NB4 (cell line): Measurements from ENCODE around the gene MGRN1.

ENCODE experiments used
- DNase-seq: peaks from one replicate; pipeline ENCODE4 v3.0.0; 2010; ENCODE audit warnings: low read depth
- H3K4me3 ChIP-seq: one replicate; pipeline ENCODE4 v1.5.1; 2011; ENCODE audit warnings: mild to moderate bottlenecking, low read depth, low read length, moderate library complexity
- MYC ChIP-seq: IDR thresholded peaks from 2 replicates; pipeline ENCODE4 v1.6.1; 2011; ENCODE audit warnings: low read depth, low read length
- POLR2A ChIP-seq: IDR thresholded peaks from 2 replicates; pipeline ENCODE4 v1.6.1; 2011; ENCODE audit warnings: mild to moderate bottlenecking; ENCODE audit not compliant: insufficient read length; ENCODE audit errors: extremely low read depth
- TF ChIP-seq, protein P1 (sequence below): IDR thresholded peaks from one replicate; pipeline ENCODE4 v1.5.1; 2012; ENCODE audit warnings: low read depth, low read length
- TF ChIP-seq, protein P2 (sequence below): IDR thresholded peaks from 2 replicates; pipeline ENCODE4 v1.6.1; 2011; ENCODE audit warnings: low read depth, low read length

MGRN1 gene

DNA sequence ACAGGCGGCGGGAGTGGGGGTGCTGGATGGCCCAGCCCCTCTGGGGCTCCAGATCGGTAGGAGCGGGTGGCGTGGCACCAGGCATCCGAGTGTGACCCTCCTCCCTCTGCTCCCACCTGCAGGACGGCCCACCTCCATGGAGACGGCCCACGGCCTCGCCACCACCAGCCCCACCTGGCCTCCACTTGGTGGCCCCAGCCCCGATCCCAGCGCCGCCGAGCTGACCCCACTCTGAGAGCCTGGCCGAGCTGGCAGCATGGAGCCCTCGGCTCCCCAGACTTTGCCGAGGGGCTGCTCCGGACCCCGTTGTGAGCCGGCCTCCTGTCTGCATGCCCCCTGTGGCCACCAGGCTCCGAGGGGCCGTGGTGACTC lies 64.0 kb downstream of the MGRN1 start:
- no peak for DNase-seq
- H3K4me3 ChIP-seq: no peak overlapping the region
- TF ChIP-seq MYC: no peak

DNA sequence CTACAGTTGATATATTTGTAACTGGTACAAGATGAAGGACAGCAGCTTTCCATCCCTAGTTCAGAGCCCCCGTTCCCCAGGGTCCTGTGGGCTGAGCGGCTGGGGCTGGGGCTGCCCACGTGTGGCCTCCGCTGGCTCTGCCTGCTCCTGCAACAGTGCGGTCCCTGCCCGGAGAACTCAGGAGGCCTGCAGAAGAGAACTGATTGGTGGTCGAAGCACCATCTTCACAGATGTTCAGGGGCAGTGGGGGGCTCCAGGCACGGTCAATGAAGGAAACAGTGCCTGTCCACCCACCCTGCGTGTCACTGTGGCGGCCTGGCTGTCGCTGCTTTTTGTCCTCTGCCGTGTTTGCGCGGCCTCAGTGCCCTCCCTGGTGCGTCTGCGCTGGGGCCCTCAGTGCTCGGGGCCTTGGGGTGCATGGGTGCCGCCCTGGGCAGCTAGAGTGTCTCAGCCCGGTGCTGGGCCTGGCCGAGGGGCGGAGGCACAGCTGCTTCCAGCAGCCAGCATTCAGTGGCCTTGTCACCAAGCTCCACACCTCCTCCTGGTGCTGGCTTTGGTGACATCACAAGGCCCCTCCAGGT lies 64.6 kb downstream of the MGRN1 start:
- H3K4me3 ChIP-seq: no peak overlapping the region
- peak; percentile 20 for DNase-seq
- TF ChIP-seq, protein P1, sequence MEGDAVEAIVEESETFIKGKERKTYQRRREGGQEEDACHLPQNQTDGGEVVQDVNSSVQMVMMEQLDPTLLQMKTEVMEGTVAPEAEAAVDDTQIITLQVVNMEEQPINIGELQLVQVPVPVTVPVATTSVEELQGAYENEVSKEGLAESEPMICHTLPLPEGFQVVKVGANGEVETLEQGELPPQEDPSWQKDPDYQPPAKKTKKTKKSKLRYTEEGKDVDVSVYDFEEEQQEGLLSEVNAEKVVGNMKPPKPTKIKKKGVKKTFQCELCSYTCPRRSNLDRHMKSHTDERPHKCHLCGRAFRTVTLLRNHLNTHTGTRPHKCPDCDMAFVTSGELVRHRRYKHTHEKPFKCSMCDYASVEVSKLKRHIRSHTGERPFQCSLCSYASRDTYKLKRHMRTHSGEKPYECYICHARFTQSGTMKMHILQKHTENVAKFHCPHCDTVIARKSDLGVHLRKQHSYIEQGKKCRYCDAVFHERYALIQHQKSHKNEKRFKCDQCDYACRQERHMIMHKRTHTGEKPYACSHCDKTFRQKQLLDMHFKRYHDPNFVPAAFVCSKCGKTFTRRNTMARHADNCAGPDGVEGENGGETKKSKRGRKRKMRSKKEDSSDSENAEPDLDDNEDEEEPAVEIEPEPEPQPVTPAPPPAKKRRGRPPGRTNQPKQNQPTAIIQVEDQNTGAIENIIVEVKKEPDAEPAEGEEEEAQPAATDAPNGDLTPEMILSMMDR: no peak
- TF ChIP-seq POLR2A: no peak
- TF ChIP-seq, protein P2, sequence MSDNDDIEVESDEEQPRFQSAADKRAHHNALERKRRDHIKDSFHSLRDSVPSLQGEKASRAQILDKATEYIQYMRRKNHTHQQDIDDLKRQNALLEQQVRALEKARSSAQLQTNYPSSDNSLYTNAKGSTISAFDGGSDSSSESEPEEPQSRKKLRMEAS: no peak
- no peak for TF ChIP-seq MYC

DNA sequence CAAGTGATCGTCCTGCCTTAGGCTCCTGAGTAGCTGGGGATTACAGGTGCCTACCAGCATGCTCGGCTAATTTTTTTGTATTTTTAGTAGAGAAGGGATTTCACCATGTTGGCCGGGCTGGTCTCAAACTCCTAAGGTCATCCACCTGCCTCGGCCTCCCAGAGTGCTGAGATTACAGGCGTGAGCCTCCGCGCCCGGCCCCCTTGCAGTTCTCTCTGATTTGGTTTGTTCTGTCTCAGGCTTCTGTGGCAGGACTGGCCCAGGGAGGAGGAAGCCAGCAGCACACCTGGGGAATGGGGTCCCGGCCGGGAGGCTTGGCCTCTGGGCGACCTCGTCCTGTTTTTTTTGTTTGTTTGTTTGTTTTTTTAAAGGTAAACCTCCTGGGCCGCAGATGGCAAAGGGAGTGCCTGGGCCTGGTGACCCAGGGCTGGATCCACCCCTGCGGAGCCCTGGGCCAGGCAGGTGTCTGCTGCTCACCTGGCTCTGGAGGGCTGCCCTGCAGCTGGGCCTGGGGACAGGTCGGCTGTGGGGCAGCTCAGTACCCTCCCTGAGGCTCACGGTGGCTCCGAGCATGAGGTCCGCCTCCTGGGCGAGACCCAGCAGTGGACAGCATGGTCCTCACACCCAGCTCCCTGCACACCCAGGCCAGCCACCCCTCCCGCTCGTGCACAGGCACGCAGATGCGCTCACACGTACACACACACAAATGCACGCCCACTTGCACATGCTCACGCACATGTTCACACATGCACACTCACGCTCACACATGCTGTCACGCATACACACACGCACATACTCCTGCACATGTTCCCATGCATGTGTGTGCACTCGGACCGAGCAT lies 65.5 kb downstream of the MGRN1 start:
- H3K4me3 ChIP-seq: no peak overlapping the region
- DNase-seq: peak; percentile 8
- no peak for TF ChIP-seq POLR2A
- no peak for TF ChIP-seq MYC
- TF ChIP-seq, protein P2: no peak
- TF ChIP-seq, protein P1: no peak

DNA sequence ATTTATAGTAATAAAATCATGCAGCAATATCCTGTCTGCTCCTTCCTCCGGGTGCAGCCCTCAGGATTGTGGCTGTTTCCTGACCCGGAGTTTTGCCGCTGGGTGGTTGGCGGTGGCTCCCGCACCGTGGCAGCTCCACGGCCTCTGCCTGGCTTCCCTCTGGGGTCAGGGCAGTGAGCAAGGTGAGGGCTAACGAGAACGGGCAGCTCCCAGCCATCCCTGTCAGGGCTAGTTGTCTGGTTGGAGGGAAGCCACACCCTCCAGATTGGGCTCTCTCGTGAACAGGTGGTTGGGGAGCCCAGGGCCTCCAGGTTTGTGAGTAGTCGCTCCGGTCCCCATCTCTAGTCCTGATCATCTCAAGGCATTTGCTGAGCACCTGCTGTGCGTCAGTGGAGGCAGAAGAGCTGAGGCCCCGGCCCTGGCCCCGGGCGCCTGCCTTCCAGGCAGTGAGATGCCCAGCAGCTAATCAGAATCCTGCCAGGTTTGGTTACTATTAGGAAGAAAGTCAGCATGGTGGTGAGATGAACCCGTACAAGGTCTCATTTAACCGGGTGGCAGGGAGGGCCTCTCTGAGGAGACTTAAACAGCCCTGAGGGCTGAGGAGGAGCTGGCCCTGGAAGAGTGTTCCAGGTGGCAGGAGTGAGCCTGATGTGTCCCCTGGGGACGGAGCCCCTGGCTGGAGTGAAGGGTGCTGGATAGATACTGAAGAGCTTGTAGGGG lies 66.5 kb downstream of the MGRN1 start:
- peak; percentile 19 for DNase-seq
- no peak overlapping the region for H3K4me3 ChIP-seq
- no peak for TF ChIP-seq POLR2A
- TF ChIP-seq, protein P1: no peak
- TF ChIP-seq, protein P2: no peak
- TF ChIP-seq MYC: no peak

DNA sequence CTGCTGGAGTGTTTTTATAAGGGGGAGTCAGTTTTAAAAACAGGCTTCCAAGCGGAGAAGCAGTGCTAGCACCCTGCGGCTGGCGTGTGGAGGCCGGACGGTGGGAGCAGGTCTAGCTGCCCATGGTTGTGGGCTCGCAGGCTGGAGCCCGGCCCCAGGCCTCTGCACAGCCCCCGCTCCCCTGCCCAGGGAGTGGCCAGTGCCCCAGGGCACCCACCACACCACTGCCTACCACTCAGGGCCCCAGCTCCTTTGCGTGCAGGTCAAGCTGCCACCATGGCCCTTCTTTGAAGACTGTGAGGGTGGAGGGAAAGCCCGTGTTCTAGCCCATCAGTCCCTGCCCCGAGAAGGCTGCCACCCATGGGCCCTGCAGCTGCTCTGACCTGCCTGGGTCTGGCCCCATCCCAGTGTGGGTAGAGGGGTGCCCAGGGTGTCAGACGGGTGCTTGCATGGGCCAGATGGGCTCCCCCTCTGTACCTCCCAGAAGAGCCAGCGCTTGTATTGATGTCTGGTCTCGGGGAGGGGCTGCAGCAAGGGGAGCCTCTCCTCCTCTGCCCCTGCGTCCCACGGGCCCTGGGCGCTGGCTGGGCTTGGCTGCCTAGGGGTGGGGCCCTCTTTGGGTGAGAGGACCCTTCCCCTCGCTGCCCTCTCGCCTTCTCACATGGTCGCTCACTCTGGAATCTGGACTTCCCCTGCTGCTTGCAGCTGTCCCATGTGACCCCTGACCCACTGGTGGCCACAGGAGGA lies 67.2 kb downstream of the MGRN1 start:
- TF ChIP-seq POLR2A (no peak), MYC (no peak)
- TF ChIP-seq, protein P1: no peak
- TF ChIP-seq, protein P2: no peak
- peak; percentile 6 for DNase-seq
- H3K4me3 ChIP-seq: no peak overlapping the region
